ENCODE measurements around the gene SLC22A9. TPM values are rescaled to one million over a fixed set of nuclear protein-coding genes. Genes with fewer than 3 reads are reported as not detected.

Gene SLC22A9
- total RNA-seq, 6 donors from 2014 or later, result not detected

Other genes starting within 250 kb of the SLC22A9 start
- gene SLC22A24, start 225.6 kb upstream of the SLC22A9 start, total RNA-seq, result not detected
- gene SLC22A25, start 126.2 kb upstream of the SLC22A9 start, total RNA-seq, result not detected
- gene PLAAT5, start 121.4 kb downstream of the SLC22A9 start, total RNA-seq, result 1 to 10 TPM; 1.0 to 7.2 (median 3.1) TPM
- gene LGALS12, start 136.3 kb downstream of the SLC22A9 start, total RNA-seq, result 1 to 10 TPM in 1 of 6 donors, under 1 TPM in 3, not detected in 2; 0.61 to 1.8 (median 0.76) TPM
- gene PLAAT4, start 167.0 kb downstream of the SLC22A9 start, total RNA-seq, result 100 to 1,000 TPM in 5 of 6 donors, 10 to 100 TPM in 1; 91.1 to 272 (median 192) TPM
- 10 to 100 TPM in 1 of 6 donors, 1 to 10 TPM in 5; 1.9 to 10.5 (median 5.5) TPM for gene PLAAT2, start 193.6 kb downstream of the SLC22A9 start, total RNA-seq
- gene PLAAT3, start 244.6 kb downstream of the SLC22A9 start, total RNA-seq, result 100 to 1,000 TPM in 3 of 6 donors, 10 to 100 TPM in 3; 36.7 to 128 (median 89.5) TPM